Activated gamma-delta T cell (primary cell): Measurements from ENCODE around the gene SMIM44.

ENCODE experiments used
- DNase-seq: peaks from one replicate; lab custom pipeline; 2025; lab: John Stamatoyannopoulos, UW

The SMIM44 gene

DNA sequence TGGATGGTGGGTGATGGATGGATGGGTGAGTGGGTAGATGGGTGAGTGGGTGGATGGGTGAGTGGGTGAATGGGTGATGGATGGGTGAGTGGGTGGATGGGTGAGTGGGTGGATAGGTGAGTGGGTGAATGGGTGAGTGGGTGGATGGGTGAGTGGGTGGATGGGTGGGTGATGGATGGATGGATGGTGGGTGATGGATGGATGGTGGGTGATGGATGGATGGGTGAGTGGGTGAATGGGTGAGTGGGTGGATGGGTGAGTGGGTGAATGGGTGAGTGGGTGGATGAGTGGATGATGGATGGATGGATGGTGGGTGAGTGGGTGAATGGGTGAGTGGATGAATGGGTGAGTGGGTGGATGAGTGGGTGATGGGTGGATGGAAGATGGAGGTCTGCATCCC lies 5.7 kb downstream of the SMIM44 start:
- no peak for DNase-seq

DNA sequence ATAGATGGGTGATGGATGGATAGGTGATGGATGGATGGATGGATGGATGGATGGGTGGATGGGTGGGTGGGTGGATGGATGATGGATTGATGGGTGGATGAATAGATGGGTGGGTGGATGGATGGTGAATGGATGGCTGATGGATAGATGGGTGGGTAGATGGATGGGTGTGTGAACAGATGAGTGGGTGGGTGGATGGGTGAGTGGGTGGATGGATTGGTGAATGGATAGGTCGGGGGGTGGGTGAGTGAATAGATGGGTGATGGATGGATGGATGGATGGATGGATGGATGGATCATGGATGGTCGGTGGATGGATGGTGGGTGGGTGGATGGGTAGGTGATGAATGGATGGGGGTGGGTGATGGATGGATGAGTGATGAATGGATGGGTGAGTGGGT lies 6.4 kb downstream of the SMIM44 start:
- DNase-seq = no peak

GRCh38 chr19:3475449-3475848 lies 7.8 kb downstream of the SMIM44 start:
- no peak for DNase-seq

DNA sequence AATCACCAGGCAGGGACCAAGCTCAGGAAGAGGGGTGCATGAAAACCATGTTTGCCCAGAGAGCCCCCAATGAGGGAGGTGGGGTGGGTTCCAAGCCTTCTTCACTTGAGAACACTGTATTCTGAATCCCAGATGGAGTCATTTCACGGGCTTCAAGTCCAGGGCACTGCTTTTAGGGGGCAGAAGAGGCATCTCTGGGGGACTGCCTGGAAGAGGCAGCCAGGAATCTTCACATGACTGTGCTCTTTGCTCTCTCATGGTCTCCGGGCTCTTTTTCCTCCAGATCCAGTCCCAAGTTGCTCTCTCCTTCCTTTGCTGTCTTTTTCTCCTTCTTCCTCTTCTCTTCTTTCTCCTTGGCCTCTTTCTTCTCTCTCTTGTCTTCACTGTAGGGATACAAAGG lies 8.6 kb downstream of the SMIM44 start:
- DNase-seq = no peak

GRCh38 chr19:3474010-3474409 lies 9.2 kb downstream of the SMIM44 start:
- DNase-seq = no peak

DNA sequence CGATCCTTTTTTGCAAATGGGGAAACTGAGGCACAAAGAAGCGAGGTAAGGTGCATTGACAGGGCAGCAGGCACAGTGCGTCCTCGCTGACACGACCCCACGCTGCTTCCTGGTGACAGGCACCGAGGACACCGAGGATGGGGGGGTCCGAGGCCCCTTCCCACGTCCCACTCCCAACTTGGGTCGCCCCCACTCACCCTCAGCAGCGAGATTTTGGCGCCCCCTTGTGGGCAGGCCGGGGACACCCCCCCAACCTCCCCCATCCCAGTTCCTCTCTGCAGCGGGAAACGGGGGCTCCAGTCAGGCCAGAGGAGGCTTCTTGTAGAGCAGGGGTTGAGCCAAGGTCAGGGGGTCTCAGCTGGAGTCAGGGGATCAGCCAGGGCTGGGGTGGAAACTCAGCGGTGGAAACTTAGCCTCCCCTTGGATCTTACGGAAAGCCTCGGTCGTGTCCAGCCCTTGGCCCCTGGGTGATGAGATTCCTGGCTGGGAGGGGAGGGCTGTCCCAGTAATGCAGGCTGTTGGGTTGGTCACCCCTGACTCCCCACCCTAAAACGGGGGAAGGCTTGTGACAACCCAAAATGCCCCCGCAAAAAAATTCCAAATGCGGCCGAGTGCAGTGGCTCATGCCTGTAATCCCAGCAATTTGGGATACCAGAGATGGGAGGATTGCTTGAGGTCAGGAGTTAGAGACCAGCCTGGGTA lies 11.1 kb downstream of the SMIM44 start:
- no peak for DNase-seq

DNA sequence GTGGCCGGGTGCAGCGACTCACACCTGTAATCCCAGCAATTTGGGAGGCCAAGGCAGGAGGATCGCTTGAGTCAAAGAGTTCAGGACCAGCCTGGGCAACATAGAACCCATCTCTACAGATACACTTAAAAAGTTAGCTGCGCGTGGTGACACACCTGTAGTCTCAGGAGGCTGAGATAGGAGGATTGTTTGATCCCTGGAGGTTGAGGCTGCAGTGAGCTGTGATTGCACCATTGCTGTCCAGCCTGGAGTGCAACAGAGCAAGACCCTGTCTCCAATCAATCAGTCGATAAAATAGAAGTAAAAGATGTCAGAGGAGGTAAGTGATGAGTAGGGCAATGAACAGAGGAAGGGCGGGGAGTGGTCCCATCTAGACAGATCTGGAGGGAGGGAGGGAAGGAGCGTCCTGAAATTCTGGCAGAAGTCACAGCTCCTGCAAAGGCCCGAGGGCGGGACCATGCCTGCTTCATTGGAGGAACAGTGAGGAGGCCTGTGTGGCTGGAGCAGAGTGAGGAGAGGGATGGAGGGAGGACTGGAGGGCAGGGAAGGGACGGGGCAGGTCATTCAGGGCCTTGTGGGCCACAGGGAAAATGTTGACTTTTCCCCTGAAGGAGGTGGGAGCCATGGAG lies 12.6 kb downstream of the SMIM44 start:
- DNase-seq = no peak

DNA sequence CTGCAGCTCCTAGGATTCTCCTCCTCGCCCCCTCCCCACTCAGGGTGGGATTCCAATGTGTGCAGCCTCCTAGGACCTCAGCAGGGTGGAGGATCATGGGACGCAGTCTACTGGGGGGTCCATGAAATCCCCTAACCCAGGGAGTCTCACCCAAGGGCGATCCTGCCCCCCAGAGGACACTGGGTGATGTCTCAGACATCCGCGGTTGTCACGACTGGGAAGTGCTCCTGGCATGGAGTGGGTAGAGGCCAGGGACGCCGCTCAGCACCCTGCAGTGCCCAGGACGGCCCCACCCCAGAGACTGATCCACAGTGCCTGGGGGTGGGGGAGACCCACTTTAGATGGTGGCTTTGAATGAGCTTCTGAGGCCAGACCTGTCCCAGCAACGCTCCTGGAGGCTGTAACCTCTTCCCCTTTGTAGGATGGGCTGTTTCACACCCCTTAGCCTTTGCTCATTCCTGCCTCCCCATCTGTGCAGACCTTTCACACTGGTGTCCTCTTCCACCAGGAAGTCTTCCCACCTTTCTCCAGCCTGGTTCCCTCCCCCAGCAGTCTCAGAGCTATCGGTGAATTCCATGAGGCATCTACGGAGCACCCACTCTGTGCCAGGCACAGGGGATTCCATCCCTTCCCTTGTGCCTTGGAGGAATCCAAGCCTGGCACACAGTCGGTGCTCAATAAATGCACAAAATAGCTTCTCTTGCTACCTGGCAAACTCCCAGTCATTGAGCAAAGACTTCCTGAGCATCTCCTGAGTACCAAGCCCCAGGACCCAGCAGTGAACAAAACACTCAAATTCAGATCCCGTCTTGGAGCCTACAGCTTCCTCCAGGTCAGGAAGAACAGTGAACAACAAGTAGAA lies 13.4 kb downstream of the SMIM44 start:
- no peak for DNase-seq

DNA sequence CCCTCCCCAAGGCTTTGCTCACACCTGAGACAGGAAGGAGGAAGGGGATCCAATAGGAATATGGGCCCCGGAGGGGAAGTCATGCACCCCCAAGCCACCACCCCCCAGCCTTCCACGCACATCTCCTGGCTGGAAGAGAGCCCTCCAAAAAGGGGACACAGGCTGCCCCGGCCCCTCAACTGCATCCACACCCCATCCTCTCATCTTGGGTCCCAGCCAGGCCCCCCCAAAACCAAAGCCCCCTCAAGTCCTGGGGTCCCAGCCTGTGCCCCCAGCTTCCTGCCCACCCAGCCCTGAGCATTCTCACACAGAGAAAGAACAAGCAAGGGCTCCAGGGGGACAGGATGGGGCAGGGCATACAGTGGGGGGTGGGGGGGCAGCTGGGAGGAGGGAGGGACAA lies 15.0 kb downstream of the SMIM44 start:
- no peak for DNase-seq

DNA sequence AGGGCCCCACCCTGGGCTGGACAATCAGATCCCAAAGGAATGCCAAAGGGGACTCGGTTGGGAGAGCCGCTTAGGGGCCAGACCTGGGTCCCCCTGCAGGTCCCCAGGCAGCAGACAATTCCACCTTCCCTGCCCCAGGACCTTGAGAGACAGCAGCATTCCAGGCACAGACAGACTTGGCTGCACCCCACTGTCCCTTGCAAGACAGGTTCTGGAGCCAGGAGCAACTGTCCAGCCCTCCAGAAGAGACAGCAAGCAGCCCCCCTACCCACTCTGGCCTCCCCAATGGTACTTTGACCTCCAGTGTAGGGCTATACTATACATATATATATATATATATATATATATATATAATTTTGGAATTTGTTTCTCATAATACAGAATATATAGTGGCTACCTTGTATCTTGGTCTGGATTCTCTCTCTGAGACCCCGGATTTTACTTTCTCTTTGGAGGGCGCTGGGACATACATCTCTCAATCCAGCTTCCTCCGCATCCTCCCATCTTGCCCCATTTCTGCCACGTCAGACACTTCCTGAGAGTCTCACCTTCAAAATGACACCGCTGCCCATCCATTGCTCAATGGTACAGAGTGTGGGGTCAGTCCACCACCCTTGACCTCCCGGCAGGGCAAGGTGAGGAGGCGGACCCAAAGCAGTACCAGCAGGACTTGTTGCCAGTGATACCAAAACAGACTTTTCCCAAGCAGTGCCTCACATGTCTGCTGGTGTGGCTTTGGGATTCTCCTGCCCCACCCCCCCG lies 15.6 kb downstream of the SMIM44 start:
- no peak for DNase-seq

DNA sequence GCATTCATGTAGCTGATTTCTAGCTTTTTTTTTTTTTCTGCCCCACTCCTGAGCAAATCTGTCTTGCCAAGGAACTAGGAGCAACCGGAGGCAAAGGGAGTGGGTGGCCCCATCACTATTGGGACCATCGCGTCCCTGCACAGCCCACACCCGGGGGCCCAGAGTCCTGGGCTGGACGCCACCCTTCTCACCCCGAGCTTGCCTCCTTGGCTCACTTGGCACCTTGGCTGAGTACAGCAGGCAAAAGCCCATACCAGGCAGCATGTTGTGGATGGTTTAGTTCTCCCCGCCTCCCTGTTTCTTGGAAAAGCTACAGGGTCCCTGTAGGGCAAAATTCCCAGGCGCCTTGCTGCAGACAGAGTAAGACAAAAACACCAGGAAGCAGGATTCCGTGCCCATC lies 16.6 kb downstream of the SMIM44 start:
- no peak for DNase-seq

- no peak for DNase-seq
Measured at GRCh38 chr19:3465552-3465951, 17.7 kb downstream of the SMIM44 start.

DNA sequence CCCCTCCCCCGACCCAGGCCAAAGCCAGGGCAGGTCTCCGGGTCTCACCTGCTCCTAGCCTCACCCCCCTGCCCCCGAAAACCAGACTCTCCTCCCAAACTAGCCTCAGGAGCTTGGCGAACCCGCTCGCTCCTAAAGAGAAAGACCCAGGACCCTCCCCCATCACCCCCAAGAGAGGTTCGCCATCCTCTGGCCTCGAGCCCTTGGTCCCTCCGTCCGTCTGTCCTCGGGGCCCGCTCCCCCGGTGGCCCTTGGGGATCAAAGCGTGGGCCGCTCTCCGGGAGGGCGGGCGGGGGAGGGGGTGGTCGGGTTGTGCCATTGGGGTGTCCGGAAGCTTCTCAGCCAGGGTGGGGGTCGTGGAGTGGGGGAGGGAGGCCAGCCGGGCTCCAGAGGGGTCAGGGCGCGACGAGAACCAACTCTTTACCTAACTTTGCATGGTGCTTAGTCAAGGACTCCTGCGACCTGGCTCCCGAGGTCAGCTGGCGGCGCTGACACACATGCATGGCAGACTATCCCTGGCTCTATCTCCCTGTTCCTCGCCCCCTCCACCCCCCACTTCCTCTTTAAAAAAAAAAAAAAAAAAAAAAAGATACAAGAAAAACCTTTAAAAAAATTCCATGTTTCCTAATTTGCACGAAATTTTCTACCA lies 18.5 kb downstream of the SMIM44 start:
- no peak for DNase-seq

DNA sequence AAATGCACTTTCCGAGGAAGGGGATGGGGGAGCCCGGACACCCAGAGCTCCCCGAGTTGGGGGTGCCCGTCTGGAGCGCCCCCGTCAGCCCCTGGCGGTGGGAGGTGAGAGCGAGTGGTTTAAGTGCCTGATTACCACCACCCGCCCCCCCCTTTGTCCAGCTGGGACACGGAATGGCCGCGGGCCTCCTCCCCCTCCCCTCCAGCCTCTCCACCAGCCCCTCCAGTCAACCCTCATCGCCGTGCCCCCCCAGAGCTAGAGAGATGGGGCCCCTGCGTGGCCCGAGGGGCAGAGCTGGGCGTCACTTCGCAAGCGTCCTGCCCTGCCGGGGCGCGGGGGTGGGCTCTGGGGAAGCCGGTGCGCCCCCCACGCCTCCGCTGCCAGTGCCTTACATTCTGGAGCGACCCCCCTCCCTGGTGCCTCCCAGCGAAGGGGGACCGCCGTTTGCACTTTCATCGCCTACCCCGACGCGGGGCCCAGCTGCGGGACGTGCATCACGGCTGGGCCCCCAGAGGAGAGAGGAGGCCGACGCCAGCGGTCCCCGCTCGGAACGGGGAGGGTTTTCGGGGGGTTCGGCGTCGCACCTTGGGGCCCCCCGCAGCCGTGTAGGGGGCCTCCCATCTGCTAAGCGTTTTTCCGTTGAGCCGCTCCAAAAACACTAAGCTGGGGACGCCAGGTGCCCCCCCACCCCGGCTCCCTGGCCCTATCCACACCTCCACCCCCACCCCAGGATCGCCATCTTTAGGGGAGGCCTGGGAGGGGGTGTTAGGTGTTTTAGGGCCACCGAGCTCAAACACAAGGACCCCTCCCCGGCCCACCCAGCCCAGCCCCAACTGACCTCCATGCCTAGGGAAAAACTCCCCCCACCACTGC lies 19.3 kb downstream of the SMIM44 start:
- DNase-seq = no peak

DNA sequence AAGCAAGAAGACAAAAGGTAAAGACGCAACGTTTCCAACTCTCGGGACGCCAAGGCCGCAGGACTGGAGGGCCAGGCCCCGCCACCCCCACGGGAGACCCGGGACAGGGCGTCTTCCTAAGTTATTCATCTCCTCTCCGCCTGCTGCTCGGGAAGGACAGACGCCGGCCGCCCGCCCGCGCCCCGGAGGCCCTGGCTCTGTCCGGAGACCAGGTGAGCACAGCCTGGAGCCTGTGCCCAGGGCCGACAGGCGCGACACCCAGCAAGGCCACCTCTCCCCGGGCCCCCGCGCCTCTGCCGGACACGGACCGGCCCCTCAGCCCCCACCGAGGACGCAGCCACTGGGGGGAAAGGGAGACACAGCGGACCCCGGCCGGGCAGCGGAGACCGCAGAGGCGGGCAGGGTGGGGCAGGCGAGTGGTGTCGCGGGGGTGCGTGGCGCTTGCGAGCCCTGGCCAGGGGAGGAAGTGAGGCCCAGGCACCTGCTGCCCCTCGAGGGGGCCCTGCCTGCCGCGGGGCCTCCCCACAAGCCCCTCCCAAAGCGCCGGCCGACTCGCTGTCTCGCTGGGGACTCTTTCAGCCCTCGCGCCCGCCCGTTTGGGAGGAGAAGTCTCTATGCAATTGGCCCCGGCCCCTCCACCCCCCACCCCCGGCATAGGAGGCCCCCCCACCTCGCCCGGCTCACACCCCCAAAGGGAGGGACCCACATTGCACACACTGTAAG lies 20.1 kb downstream of the SMIM44 start:
- no peak for DNase-seq

DNA sequence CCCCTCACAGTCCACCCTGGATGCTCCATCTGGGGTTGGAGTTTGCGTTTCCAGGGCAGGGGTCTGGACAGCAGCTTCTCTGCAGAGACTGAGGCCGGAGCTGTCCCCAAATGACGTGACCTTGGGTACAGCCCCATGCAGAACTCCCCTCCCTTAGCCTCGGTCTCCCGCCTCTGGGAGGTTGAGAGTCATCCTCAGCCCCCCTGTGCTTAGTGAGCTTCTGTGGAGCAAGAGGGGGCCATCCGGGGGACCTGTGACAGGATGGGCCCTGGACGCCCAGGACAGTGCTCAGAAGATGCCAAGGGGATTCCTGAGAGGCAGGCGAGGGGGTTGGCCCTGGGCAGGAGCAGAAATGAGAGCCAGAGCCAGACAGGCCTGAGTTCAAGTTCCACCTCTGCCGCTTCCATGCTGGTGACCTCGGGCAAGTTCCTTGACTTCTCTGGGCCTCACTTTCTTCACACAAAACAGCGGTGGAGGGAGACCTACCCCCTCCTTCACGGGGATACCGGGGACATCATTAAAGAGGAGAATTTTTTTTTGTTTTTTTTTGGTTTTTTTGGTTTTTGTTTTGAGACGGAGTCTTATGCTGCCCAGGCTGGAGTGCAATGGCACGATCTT lies 23.2 kb downstream of the SMIM44 start:
- DNase-seq = no peak

- no peak for DNase-seq
Measured at GRCh38 chr19:3459089-3459881, 24.0 kb downstream of the SMIM44 start.

GRCh38 chr19:3458229-3459088 lies 24.8 kb downstream of the SMIM44 start:
- DNase-seq = no peak
